ENCODE data around the gene FNDC5. TPM values are rescaled to one million over a fixed set of nuclear protein-coding genes. Genes with fewer than 3 reads are reported as not detected.

FNDC5 gene
- total and polyA plus RNA-seq, 10 of the 15 experiments (the other 5 are each of a cell fraction or from before 2014, with no cell fraction given) = 0.01 to 0.29 (median 0.19) TPM; not detected in 4

- no peak for TF ChIP-seq REST (IDR thresholded peaks at IDR 0.05; ENCODE audit: low read depth, low read length)
- TF ChIP-seq SRF (IDR thresholded peaks at IDR 0.05; ENCODE audit: low read depth in 2 of 2, low read length in 2 of 2) = no peak
- no peak for TF ChIP-seq HDAC2 (IDR thresholded peaks at IDR 0.05)
- TF ChIP-seq KDM1A (IDR thresholded peaks at IDR 0.05; ENCODE audit: borderline replicate concordance) = no peak
- no peak for TF ChIP-seq MLLT1 (IDR thresholded peaks at IDR 0.05)
- TF ChIP-seq ZBED1 (IDR thresholded peaks at IDR 0.05; ENCODE audit: borderline replicate concordance) = no peak
- TF ChIP-seq USF2 (IDR thresholded peaks at IDR 0.05; ENCODE audit: borderline replicate concordance, low read depth, low read length) = no peak
- no peak for TF ChIP-seq MXI1 (IDR thresholded peaks at IDR 0.05; ENCODE audit: low read depth, low read length)
- no peak for TF ChIP-seq IKZF2 (IDR thresholded peaks at IDR 0.05)
- no peak for TF ChIP-seq SMAD1 (IDR thresholded peaks at IDR 0.05; ENCODE audit: low read depth, partially characterized antibody)
Observed at GRCh38 chr1:32872192-32872460, 1.4 kb upstream of the FNDC5 start (continued).

Measured in GM12878 (cell line).